BLaER1 treated with 17β-estradiol and CSF1 and Interleukin-3, amounts not matched to agents 10 nM and 100 nM (cell line): ENCODE measurements around the gene ICAM5.
A peak's percentile ranks its signal among the peaks of the same experiment; 100 is the strongest.

Experiments
- H3K27ac ChIP-seq, 11 experiments: shearing (Covaris generic); formaldehyde crosslinking; 2 replicates each; pipeline ENCODE4 v1.8.1; 2022
- H3K27me3 ChIP-seq, 11 experiments: shearing (Covaris generic); formaldehyde crosslinking; 2 replicates each; pipeline ENCODE4 v1.8.1; 2022
- H3K36me3 ChIP-seq, 11 experiments: shearing (Covaris generic); formaldehyde crosslinking; 2 replicates each; pipeline ENCODE4 v1.8.1; 2022
- H3K4me1 ChIP-seq, 10 experiments: shearing (Covaris generic); formaldehyde crosslinking; 2 replicates each; pipeline ENCODE4 v1.8.1; 2022
- H3K4me2 ChIP-seq, 11 experiments: shearing (Covaris generic); formaldehyde crosslinking; 2 replicates each; pipeline ENCODE4 v1.8.1; 2022
- H3K4me3 ChIP-seq, 10 experiments: shearing (Covaris generic); formaldehyde crosslinking; 2 replicates each; pipeline ENCODE4 v1.8.1; 2022
- H3K9ac ChIP-seq, 11 experiments: shearing (Covaris generic); formaldehyde crosslinking; 2 replicates each; pipeline ENCODE4 v1.8.1; 2022
- H3K9me3 ChIP-seq, 11 experiments: shearing (Covaris generic); formaldehyde crosslinking; replicated peaks in 1 of 11; 2 replicates each; pipeline ENCODE4 v1.8.1; 2022
- H4K20me1 ChIP-seq, 11 experiments: shearing (Covaris generic); formaldehyde crosslinking; 2 replicates each; pipeline ENCODE4 v1.8.1; 2022
- Cebpa-rat ChIP-seq, 11 experiments: shearing (Covaris generic); IDR thresholded peaks; 2 replicates each; pipeline ENCODE4 v1.8.1; 2022

ICAM5 gene

GRCh38 chr19:10285393-10285792 lies 4.4 kb upstream of the ICAM5 start:
- Histone ChIP-seq H3K36me3 (peaks cover 24 to 58% (median 39%) of the 10 kb centered on the region in 11 experiments), H3K9me3 (peaks cover 0 to 7% (median 0%) of the 10 kb centered on the region in 11 experiments; a peak in 3 of 22 replicates), H3K4me3 (no peak overlapping the region), H3K9ac (peak overlapping the region in 3 of 11 experiments; percentile 27 to 72 (median 45); a peak in 3 of 22 replicates), H3K27me3 (peaks cover 30 to 42% (median 39%) of the 10 kb centered on the region in 11 experiments), H3K27ac (peak overlapping the region in 8 of 11 experiments; percentile 51 to 77 (median 66); a peak in 13 of 22 replicates), H4K20me1 (peaks cover 4 to 83% (median 17%) of the 10 kb centered on the region in 11 experiments; a peak in 19 of 22 replicates), H3K4me2 (peak overlapping the region; percentile 18 to 96 (median 88); a peak in 21 of 22 replicates), H3K4me1 (peaks cover 54 to 97% (median 59%) of the 10 kb centered on the region in 10 experiments)
- no peak for TF ChIP-seq Cebpa-rat (IDR thresholded peaks at IDR 0.05)

GRCh38 chr19:10286803-10287737 lies 2.7 kb upstream of the ICAM5 start, which contains the start of gene ICAM4:
Gene ICAM4, plus strand, starts transcription at chr19:10286955. Its CDS starts 58 bp downstream, at chr19:10287013.
- peak within 1 kb of the TSS; percentile 7 to 67 (median 48) for H3K4me3 ChIP-seq
- H3K9ac ChIP-seq, result peak within 1 kb of the TSS; percentile 20 to 72 (median 58); a peak in 20 of 22 replicates
- peaks cover 20 to 43% (median 38%) of the 10 kb centered on the region in 11 experiments for H3K36me3 ChIP-seq

DNA sequence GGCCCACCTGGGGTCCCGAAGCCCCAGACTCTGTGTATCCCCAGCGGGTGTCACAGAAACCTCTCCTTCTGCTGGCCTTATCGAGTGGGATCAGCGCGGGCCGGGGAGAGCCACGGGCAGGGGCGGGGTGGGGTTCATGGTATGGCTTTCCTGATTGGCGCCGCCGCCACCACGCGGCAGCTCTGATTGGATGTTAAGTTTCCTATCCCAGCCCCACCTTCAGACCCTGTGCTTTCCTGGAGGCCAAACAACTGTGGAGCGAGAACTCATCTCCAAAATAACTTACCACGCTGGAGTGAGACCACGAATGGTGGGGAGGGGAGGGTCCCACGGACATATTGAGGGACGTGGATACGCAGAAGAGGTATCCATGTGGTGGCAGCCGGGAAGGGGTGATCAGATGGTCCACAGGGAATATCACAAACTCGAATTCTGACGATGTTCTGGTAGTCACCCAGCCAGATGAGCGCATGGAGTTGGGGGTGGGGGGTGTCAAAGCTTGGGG lies 1.0 kb upstream of the ICAM5 start:
- Histone ChIP-seq H3K4me3 (peak overlapping the region; percentile 38 to 67 (median 52)), H3K9ac (peak overlapping the region in 4 of 11 experiments; percentile 12 to 30 (median 24); a peak in 3 of 22 replicates), H3K27me3 (peaks cover 63 to 76% (median 72%) of the 10 kb centered on the region in 11 experiments), H3K9me3 (peaks cover 0 to 20% (median 4%) of the 10 kb centered on the region in 11 experiments; a peak in 8 of 22 replicates), H3K4me2 (peak overlapping the region; percentile 83 to 96 (median 88)), H4K20me1 (peaks cover 24 to 77% (median 40%) of the 10 kb centered on the region in 11 experiments), H3K4me1 (peaks cover 80 to 100% (median 86%) of the 10 kb centered on the region in 10 experiments), H3K36me3 (peaks cover 19 to 27% (median 24%) of the 10 kb centered on the region in 11 experiments), H3K27ac (no peak overlapping the region)
- TF ChIP-seq Cebpa-rat (IDR thresholded peaks at IDR 0.05), result no peak

More at GRCh38 chr19:10286803-10287737, 2.7 kb upstream of the ICAM5 start, which contains the start of gene ICAM4:
- H3K9me3 ChIP-seq, result peaks cover 0 to 7% (median 0%) of the 10 kb centered on the region in 11 experiments; a peak in 3 of 22 replicates
- peaks cover 47 to 59% (median 55%) of the 10 kb centered on the region in 11 experiments for H3K27me3 ChIP-seq
- peaks cover 67 to 99% (median 74%) of the 10 kb centered on the region in 10 experiments for H3K4me1 ChIP-seq
- H3K4me2 ChIP-seq, result peak within 1 kb of the TSS; percentile 83 to 96 (median 88)
- H3K27ac ChIP-seq, result peak within 1 kb of the TSS in 10 of 11 experiments; percentile 32 to 77 (median 62); a peak in 19 of 22 replicates
- H4K20me1 ChIP-seq, result peaks cover 21 to 83% (median 34%) of the 10 kb centered on the region in 11 experiments; a peak in 21 of 22 replicates
- no peak for TF ChIP-seq Cebpa-rat (IDR thresholded peaks at IDR 0.05)

DNA sequence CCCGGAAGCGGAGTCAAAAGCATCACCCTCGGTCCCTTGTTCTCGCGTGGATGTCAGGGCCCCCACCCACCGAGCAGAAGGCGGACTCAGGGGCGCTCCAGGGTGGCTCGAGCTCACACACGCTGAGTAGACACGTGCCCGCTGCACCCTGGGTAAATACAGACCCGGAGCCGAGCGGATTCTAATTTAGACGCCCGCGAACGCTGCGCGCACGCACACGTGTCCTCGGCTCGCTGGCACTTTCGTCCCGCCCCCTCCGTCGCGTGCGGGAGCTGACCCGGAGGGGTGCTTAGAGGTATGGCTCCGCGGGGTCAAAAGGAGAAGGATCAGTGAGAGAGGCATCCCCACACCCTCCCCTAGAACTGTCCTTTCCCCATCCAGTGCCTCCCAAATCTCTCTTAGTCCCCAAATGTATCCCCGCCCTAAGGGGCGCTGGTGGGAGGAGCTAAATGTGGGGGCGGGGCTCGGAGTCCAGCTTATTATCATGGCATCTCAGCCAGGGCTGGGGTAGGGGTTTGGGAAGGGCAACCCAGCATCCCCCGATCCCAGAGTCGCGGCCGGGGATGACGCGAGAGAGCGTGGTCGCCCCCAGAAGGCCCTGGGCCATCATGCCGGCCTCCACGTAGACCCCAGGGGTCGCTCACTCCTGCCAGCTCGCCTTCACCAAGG lies 451 bp upstream of the ICAM5 start:
- peaks cover 23 to 77% (median 35%) of the 10 kb centered on the region in 11 experiments for H4K20me1 ChIP-seq
- no peak overlapping the region for H3K27ac ChIP-seq
- no peak for TF ChIP-seq Cebpa-rat (IDR thresholded peaks at IDR 0.05)
- H3K4me3 ChIP-seq, result peak overlapping the region; percentile 38 to 67 (median 52)
- peaks cover 69 to 82% (median 78%) of the 10 kb centered on the region in 11 experiments for H3K27me3 ChIP-seq
- H3K4me1 ChIP-seq, result peaks cover 80 to 100% (median 89%) of the 10 kb centered on the region in 10 experiments
- H3K4me2 ChIP-seq, result peak overlapping the region; percentile 83 to 96 (median 88)
- peaks cover 0 to 21% (median 4%) of the 10 kb centered on the region in 11 experiments; a peak in 8 of 22 replicates for H3K9me3 ChIP-seq
- peak overlapping the region in 4 of 11 experiments; percentile 12 to 30 (median 24); a peak in 3 of 22 replicates for H3K9ac ChIP-seq
- H3K36me3 ChIP-seq, result peaks cover 15 to 21% (median 18%) of the 10 kb centered on the region in 11 experiments

DNA sequence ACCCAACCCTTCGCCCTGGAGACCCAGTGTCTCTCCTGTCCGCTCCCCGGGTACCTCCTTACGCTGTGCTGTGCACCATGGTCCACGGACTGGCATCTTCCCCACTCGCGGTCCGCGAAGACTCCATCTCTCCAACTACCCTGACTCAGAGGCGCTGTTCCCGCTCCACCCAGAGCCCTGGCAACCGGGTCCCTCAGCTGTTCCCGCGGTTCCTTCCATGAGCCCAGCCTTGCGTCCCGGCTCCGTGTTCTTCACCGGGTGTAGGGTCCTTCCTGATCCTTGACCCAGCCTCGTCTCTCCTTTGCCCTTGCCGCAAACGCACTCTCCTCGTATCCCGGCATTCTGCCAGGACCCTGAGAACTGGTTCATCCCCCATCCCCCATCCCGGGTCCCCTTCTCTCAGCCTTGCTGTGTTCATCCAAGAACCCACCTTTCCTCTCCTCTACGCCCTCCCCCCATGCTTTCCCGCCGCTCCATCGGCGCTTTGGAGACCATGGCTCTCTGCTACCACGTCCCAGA lies 664 bp downstream of the ICAM5 start:
- H3K4me2 ChIP-seq, result peak overlapping the region; percentile 83 to 96 (median 88)
- H3K9ac ChIP-seq, result peak overlapping the region in 1 of 11 experiments; percentile 39; a peak in 1 of 22 replicates
- no peak for TF ChIP-seq Cebpa-rat (IDR thresholded peaks at IDR 0.05)
- H3K4me3 ChIP-seq, result peak overlapping the region; percentile 39 to 67 (median 53); a peak in 18 of 20 replicates
- peaks cover 0 to 21% (median 4%) of the 10 kb centered on the region in 11 experiments; a peak in 8 of 22 replicates for H3K9me3 ChIP-seq
- H3K27ac ChIP-seq, result no peak overlapping the region
- peaks cover 79 to 100% (median 89%) of the 10 kb centered on the region in 10 experiments for H3K4me1 ChIP-seq
- H3K27me3 ChIP-seq, result peaks cover 80 to 93% (median 89%) of the 10 kb centered on the region in 11 experiments
- peaks cover 4 to 10% (median 7%) of the 10 kb centered on the region in 11 experiments for H3K36me3 ChIP-seq
- H4K20me1 ChIP-seq, result peaks cover 11 to 69% (median 35%) of the 10 kb centered on the region in 11 experiments

- peaks cover 79 to 100% (median 89%) of the 10 kb centered on the region in 10 experiments for H3K4me1 ChIP-seq
- peaks cover 86 to 99% (median 95%) of the 10 kb centered on the region in 11 experiments for H3K27me3 ChIP-seq
Observed at GRCh38 chr19:10290876-10291553, 1.3 kb downstream of the ICAM5 start.

More at GRCh38 chr19:10290876-10291553, 1.3 kb downstream of the ICAM5 start:
- peak overlapping the region in 6 of 11 experiments; percentile 17 to 57 (median 36); a peak in 9 of 22 replicates for H3K9ac ChIP-seq
- H4K20me1 ChIP-seq, result peaks cover 5 to 72% (median 36%) of the 10 kb centered on the region in 11 experiments
- H3K36me3 ChIP-seq, result peaks cover 0 to 4% (median 1%) of the 10 kb centered on the region in 11 experiments; a peak in 12 of 22 replicates
- peaks cover 0 to 21% (median 4%) of the 10 kb centered on the region in 11 experiments; a peak in 8 of 22 replicates for H3K9me3 ChIP-seq
- TF ChIP-seq Cebpa-rat (IDR thresholded peaks at IDR 0.05), result no peak
- H3K4me2 ChIP-seq, result peak overlapping the region; percentile 83 to 96 (median 88)
- H3K27ac ChIP-seq, result no peak overlapping the region
- peak overlapping the region; percentile 39 to 67 (median 53) for H3K4me3 ChIP-seq
